ENCODE measurements around the gene RNF213. TPM values are rescaled to one million over a fixed set of nuclear protein-coding genes. Genes with fewer than 3 reads are reported as not detected.
"Not testable (repeated sequence)": the region's sequence is repeated elsewhere in the genome, so short reads cannot be mapped to it uniquely, and the experiment has no call there.

Gene RNF213
- total RNA-seq, 4 donors from 2014 or later = 83.6 to 205 (median 103) TPM

GRCh38 chr17:80397034-80397387 lies 136.4 kb downstream of the RNF213 start:
- DNase-seq (ENCODE audit: low spot score) (no peak), ATAC-seq (ENCODE audit: low FRiP score) (no peak)
- TF ChIP-seq, protein P1, sequence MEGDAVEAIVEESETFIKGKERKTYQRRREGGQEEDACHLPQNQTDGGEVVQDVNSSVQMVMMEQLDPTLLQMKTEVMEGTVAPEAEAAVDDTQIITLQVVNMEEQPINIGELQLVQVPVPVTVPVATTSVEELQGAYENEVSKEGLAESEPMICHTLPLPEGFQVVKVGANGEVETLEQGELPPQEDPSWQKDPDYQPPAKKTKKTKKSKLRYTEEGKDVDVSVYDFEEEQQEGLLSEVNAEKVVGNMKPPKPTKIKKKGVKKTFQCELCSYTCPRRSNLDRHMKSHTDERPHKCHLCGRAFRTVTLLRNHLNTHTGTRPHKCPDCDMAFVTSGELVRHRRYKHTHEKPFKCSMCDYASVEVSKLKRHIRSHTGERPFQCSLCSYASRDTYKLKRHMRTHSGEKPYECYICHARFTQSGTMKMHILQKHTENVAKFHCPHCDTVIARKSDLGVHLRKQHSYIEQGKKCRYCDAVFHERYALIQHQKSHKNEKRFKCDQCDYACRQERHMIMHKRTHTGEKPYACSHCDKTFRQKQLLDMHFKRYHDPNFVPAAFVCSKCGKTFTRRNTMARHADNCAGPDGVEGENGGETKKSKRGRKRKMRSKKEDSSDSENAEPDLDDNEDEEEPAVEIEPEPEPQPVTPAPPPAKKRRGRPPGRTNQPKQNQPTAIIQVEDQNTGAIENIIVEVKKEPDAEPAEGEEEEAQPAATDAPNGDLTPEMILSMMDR (IDR thresholded peaks at IDR 0.05) = no peak

DNA sequence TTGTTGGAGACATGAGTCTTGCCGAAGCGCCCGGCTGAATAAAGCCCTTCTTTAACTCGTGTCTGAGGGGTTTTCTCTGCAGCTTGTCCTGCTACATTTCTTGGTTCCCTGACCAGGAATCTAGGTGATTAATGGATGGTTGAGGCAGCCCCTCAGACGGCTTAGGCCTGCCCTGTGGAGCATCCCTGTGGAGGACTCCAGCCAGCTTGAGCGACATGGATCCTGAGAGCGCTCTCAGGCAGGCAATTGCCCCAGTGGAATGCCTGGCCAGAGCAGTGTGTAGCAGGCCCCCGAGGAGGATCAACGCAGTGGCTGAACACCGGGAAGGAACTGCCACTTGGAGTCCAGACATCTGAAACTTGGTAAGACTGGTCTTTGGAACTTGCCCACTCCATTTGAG lies 137.0 kb downstream of the RNF213 start:
- DNase-seq (ENCODE audit: low spot score) (no peak), ATAC-seq (ENCODE audit: low FRiP score) (no peak)
- TF ChIP-seq, protein P1 (IDR thresholded peaks at IDR 0.05) = no peak

DNA sequence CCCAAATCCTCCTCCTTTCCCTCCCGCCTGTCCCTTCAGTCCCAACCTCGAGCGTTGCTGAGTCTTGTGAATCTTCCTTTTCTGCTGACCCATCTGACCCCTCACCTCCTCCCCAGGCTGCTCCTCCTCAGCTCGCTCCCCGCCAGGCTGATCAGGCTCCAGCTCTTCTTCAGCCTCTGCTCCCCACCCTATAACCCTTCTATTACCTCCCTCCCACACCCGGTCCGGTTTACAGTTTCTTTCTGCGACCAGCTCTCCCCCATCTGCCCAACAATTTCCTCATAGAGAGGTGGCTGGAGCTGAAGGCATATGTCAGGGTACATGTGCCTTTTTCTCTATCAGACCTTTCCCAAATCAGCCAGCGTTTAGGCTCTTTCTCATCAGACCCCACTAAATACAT lies 140.4 kb downstream of the RNF213 start:
- DNase-seq (ENCODE audit: low spot score); ATAC-seq (ENCODE audit: low FRiP score): not testable (repeated sequence)

DNA sequence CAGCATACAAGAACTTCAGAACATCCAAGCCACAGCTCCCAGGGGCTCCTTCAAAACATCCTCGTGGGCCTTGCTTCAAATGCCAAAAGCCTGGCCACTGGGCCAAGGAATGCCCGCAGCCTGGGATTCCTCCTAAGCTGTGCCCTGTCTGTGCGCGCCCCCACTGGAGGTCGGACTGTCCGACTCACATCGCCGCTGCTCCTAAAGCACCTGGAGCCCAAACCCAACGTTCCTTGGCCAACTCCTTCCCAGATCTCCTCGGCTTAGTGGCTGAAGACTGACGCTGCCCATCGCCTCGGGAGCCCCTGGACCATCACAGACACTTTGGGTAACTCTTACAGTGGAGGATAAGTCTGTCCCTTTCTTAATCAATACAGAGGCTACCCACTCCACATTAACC lies 141.4 kb downstream of the RNF213 start:
- ATAC-seq (ENCODE audit: low FRiP score) = not testable (repeated sequence)

GRCh38 chr17:80402959-80403358 lies 142.3 kb downstream of the RNF213 start:
- no peak for DNase-seq (ENCODE audit: low spot score)
- TF ChIP-seq, protein P1 (IDR thresholded peaks at IDR 0.05) = no peak
- no peak for ATAC-seq (ENCODE audit: low FRiP score)

More for the DNA sequence above, 141.4 kb downstream of the RNF213 start:
- DNase-seq (ENCODE audit: low spot score) = not testable (repeated sequence)

DNA sequence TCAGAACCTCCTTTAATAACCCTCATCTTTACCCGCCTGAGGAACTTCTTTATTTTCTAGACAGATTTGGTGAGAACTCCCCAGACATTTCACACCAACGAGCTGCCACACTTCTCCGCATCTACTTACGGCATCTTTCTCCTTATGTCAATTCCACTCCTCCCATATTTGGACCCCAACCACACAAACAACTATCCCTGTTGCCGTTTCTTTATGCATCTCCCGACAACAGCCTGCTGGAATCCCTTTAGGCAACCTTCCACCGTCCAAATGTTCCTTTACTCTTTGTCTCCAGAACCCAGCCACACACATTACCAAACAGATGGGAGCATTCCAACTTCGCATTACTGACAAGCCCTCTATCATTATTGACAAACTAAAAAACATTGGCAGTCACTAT lies 145.5 kb downstream of the RNF213 start:
- TF ChIP-seq, protein P1 (IDR thresholded peaks at IDR 0.05) = no peak
- DNase-seq (ENCODE audit: low spot score) = no peak
- ATAC-seq (ENCODE audit: low FRiP score) = no peak

DNA sequence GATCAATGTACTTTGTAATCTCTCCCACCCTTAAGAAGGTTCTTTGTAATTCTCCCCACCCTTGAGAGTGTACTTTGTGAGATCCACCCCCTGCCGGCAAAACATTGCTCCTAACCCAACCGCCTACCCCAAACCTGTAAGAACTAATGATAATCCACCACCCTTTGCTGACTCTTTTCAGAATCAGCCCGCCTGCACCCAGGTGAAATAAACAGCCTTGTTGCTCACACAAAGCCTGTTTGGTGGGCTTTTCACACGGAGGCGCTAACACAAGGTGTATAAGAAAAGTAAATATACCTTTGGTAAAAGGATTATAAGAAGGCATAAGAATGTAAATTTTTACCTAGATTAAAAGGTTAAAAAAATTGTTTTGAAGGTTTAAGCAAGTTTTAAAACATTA lies 147.3 kb downstream of the RNF213 start:
- not testable (repeated sequence) for DNase-seq (ENCODE audit: low spot score); ATAC-seq (ENCODE audit: low FRiP score)

DNA sequence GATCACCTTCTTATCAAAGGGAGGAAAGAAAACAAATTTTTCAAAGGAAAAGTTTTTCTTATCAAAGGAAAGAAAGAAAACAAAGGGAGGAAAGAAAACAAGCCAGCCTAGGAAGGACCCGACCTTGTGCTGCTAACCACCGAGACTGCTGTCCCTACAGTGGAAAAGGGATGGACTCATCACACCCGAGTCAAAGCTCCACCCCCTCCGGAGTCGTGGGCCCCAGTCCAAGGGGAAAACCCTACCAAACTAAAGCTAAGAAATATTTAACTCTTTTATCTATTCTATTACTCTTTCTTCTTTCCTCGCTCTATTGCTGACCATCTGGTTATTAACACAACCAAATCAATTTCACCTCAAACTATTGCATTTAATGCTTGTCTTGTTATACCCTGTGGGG lies 148.2 kb downstream of the RNF213 start:
- ATAC-seq (ENCODE audit: low FRiP score) = no peak
- TF ChIP-seq, protein P1 (IDR thresholded peaks at IDR 0.05) = no peak
- no peak for DNase-seq (ENCODE audit: low spot score)

- DNase-seq (ENCODE audit: low spot score) (no peak), ATAC-seq (ENCODE audit: low FRiP score) (no peak)
- TF ChIP-seq, protein P1 (IDR thresholded peaks at IDR 0.05) = no peak
Observed at GRCh38 chr17:80409626-80410025, 149.0 kb downstream of the RNF213 start.

GRCh38 chr17:80410441-80411087 lies 149.9 kb downstream of the RNF213 start:
- not testable (repeated sequence) for ATAC-seq (ENCODE audit: low FRiP score); DNase-seq (ENCODE audit: low spot score)

All from omental fat pad (tissue), 4 donors.